MCF 10A (cell line): ENCODE data around the gene PEX1. TPM values are rescaled to one million over a fixed set of nuclear protein-coding genes. Genes with fewer than 3 reads are reported as not detected.

ENCODE experiments used
- BruUV-seq: library from RNA; stranded (reverse); fragments of 400-500 nt; replicated peaks from 2 replicates; lab custom pipeline; 2021; lab: Mats Ljungman, UMichigan
- CTCF ChIA-PET: fragments of 300-600 bp; sonication (Branson Sonifier 250); formaldehyde crosslinking; extraction: SDS; loops from one replicate; lab custom pipeline; 2021; ENCODE audit warnings: antibody characterized with exemption, inconsistent platforms; lab: Yijun Ruan, JAX
- POLR2A ChIA-PET: fragments of 300-600, 350-650 bp; sonication (Branson Sonifier 250); formaldehyde crosslinking; extraction: SDS; loops from one replicate; lab custom pipeline; 2020; ENCODE audit warnings: antibody characterized with exemption, inconsistent platforms; lab: Yijun Ruan, JAX
- DNase-seq: peaks from one replicate; pipeline ENCODE4 v3.0.0-alpha.2; 2018; ENCODE audit not compliant: unreplicated experiment
- H3K27ac Mint-ChIP-seq: one replicate; pipeline ENCODE4 v1.8.0; 2022; ENCODE audit warnings: mild to moderate bottlenecking, low read depth, mixed read lengths; ENCODE audit not compliant: unreplicated experiment
- H3K27me3 Mint-ChIP-seq: one replicate; pipeline ENCODE4 v1.8.0; 2022; ENCODE audit warnings: mixed read lengths; ENCODE audit not compliant: insufficient read depth, unreplicated experiment
- H3K36me3 Mint-ChIP-seq: one replicate; pipeline ENCODE4 v1.8.0; 2022; ENCODE audit warnings: mild to moderate bottlenecking, moderate library complexity, mixed read lengths; ENCODE audit not compliant: insufficient read depth, unreplicated experiment
- H3K4me1 Mint-ChIP-seq: one replicate; pipeline ENCODE4 v1.8.0; 2022; ENCODE audit warnings: mixed read lengths; ENCODE audit not compliant: insufficient read depth, unreplicated experiment
- H3K4me3 Mint-ChIP-seq: one replicate; pipeline ENCODE4 v1.8.0; 2022; ENCODE audit warnings: mild to moderate bottlenecking, moderate library complexity, mixed read lengths; ENCODE audit not compliant: unreplicated experiment
- H3K9me3 Mint-ChIP-seq: one replicate; pipeline ENCODE4 v1.8.0; 2022; ENCODE audit warnings: mixed read lengths; ENCODE audit not compliant: unreplicated experiment
- intact Hi-C: fragments of 100-400 bp; cut with micrococcal nuclease; formaldehyde crosslinking; loops from 2 replicates; pipeline ENCODE4 v1.14.1; 2022
- total RNA-seq: library from RNA; stranded (reverse); gene quantifications from 2 replicates; pipeline ENCODE4 v1.2.3, GENCODE V29; 2022
- TF ChIP-seq, protein P1 (sequence below): fragments of 200-600 bp; IDR thresholded peaks from one replicate; pipeline ENCODE4 v1.8.0; 2022; ENCODE audit warnings: antibody characterized with exemption, mild to moderate bottlenecking; ENCODE audit not compliant: unreplicated experiment

Gene PEX1
- total RNA-seq, 1 experiment from 2014 or later = 12.6 TPM

DNA sequence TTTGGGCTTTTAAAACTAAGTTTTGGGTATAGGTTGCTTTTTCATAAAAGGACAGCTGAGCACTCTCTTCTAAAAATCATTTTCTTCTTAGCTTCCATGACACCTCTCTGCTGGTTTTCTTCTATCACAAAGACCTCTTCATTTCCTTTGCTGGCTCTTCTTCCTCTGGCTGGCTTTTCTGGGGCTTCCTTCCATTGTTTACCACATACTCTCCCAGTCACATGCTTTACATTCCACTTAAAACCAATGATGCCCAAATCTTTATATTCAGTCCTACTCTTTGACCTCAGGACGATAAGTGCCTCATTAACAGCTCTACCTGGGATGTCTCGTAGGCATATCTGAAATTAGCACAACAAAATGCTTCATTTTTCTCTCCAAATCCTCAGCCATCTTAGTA lies 35.0 kb upstream of the PEX1 start:
- POLR2A ChIA-PET = interaction anchor here (1.5 to 2.1 kb wide), 2 partner anchors 9 to 35 kb away, joined by 3 to 5 read pairs; partner anchors contain the start of genes PEX1 and RBM48
- CTCF ChIA-PET = interaction anchor here (1.3 to 2.0 kb wide), 2 partner anchors 9 to 27 kb away, joined by 4 to 6 read pairs; partner anchors contain the start of gene FAM133B
- Mint-ChIP-seq H3K4me1 (no peaks in the 10 kb centered on the region), H3K4me3 (no peak overlapping the region), H3K9me3 (no peaks in the 10 kb centered on the region), H3K27ac (no peak overlapping the region), H3K36me3 (peaks cover 84% of the 10 kb centered on the region), H3K27me3 (no peaks in the 10 kb centered on the region)
- BruUV-seq = no TSS peak
- no peak for DNase-seq
- TF ChIP-seq, protein P1, sequence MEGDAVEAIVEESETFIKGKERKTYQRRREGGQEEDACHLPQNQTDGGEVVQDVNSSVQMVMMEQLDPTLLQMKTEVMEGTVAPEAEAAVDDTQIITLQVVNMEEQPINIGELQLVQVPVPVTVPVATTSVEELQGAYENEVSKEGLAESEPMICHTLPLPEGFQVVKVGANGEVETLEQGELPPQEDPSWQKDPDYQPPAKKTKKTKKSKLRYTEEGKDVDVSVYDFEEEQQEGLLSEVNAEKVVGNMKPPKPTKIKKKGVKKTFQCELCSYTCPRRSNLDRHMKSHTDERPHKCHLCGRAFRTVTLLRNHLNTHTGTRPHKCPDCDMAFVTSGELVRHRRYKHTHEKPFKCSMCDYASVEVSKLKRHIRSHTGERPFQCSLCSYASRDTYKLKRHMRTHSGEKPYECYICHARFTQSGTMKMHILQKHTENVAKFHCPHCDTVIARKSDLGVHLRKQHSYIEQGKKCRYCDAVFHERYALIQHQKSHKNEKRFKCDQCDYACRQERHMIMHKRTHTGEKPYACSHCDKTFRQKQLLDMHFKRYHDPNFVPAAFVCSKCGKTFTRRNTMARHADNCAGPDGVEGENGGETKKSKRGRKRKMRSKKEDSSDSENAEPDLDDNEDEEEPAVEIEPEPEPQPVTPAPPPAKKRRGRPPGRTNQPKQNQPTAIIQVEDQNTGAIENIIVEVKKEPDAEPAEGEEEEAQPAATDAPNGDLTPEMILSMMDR = no peak
- intact Hi-C loops = no loop called here

DNA sequence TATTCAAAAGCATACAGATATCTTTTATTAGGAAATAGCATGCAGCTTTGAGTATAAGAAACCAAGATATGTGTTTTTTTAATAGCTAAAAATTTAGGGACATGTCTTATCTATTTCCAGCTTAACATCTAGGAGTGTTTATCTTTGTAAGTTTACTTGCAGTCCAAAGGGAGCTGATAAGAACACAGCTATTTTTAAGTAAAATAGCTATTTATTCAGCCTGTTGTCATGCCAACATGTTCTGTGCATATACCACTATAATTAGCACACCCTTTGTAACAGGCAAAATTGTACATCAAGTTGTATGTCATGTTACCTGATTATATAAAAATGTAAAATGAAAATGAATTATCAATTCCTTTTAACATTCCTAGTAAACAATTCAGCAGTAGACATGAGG lies 32.3 kb upstream of the PEX1 start:
- TF ChIP-seq, protein P1 = no peak
- BruUV-seq = no TSS peak
- Mint-ChIP-seq H3K36me3 (peaks cover 65% of the 10 kb centered on the region), H3K4me1 (no peaks in the 10 kb centered on the region), H3K27me3 (no peaks in the 10 kb centered on the region), H3K9me3 (no peaks in the 10 kb centered on the region), H3K4me3 (no peak overlapping the region), H3K27ac (no peak overlapping the region)
- intact Hi-C loops = no loop called here
- POLR2A ChIA-PET = interaction anchor here (1.7 kb wide), 1 partner anchor 32 kb away, joined by 5 read pairs; the partner anchor contains the start of gene RBM48
- CTCF ChIA-PET = no interaction called here
- no peak for DNase-seq

DNA sequence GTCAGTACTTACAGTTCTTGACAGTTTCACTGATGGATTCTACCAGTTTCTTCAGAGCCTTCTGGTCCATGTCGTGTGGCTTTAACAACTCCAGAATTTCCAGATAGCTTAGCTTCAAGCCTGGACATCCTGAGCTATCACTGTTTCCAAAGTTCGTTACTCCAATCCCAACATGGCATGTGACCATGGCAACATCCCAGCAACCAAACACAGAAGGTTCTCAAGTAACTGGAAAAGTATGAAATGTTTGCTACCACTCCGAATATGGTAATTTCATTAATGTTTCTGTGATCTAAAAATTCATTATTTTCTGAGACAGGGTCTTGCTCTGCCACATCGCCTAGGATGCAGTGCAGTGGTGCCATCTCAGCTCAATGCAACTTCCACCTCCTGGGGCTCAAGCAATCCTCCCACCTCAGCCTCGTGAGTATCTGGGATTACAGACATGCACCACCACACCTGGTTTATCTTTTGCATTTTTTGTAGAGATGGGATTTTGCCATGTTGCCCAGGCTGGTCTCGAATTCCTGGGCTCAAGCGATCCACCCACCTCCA lies 29.6 kb upstream of the PEX1 start:
- Mint-ChIP-seq H3K4me1 (no peaks in the 10 kb centered on the region), H3K36me3 (peaks cover 38% of the 10 kb centered on the region), H3K27ac (no peak overlapping the region), H3K27me3 (no peaks in the 10 kb centered on the region), H3K4me3 (no peak overlapping the region), H3K9me3 (no peaks in the 10 kb centered on the region)
- intact Hi-C loops = no loop called here
- CTCF ChIA-PET = interaction anchor here (1.5 kb wide), 1 partner anchor 33 kb away, joined by 3 read pairs; no protein-coding TSS in a partner anchor
- TF ChIP-seq, protein P1 = no peak
- no TSS peak for BruUV-seq
- POLR2A ChIA-PET = interaction anchor here (1.6 kb wide), 1 partner anchor 30 kb away, joined by 4 read pairs; the partner anchor contains the start of genes PEX1 and RBM48
- DNase-seq = no peak

DNA sequence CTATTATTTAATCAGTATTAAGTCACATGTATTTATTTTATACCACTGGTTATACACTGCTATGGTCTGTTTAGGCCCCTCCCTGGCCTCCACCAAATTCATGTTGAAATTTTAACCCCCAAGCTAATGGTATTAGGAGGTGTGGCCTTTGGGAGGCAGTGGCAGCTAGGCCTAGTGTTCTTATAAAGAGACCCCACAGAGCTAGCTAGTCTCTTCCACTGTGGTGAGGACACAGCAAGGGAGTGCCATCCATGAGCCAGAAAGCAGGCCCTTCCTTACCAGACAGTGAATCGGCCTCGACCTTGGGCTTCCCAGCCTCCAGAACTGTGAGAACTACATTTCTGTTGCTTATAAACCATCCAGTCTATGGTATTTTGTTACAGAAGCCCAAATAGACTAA lies 28.9 kb upstream of the PEX1 start:
- BruUV-seq = no TSS peak
- DNase-seq = no peak
- peaks cover 34% of the 10 kb centered on the region for H3K36me3 Mint-ChIP-seq
- POLR2A ChIA-PET = interaction anchor here (0.7 to 1.6 kb wide), 3 partner anchors 21 to 29 kb away, joined by 3 to 4 read pairs (median 3); partner anchors contain the start of genes PEX1 and RBM48
- TF ChIP-seq, protein P1 = no peak
- no peaks in the 10 kb centered on the region for H3K27me3 Mint-ChIP-seq
- CTCF ChIA-PET = no interaction called here
- no peak overlapping the region for H3K27ac Mint-ChIP-seq
- no peak overlapping the region for H3K4me3 Mint-ChIP-seq
- intact Hi-C loops = no loop called here
- H3K4me1 Mint-ChIP-seq = no peaks in the 10 kb centered on the region
- H3K9me3 Mint-ChIP-seq = no peaks in the 10 kb centered on the region
